Inflammatory macrophage (primary cell): ENCODE measurements around the gene CIAO2B.
"Not testable (repeated sequence)": the region's sequence is repeated elsewhere in the genome, so short reads cannot be mapped to it uniquely, and the experiment has no call there.

Source experiments
- DNase-seq, 2 donors: peaks; one replicate each; pipeline ENCODE4 v3.0.0-alpha.2; 2020 to 2022
- total RNA-seq, 18 experiments: gene quantifications; one replicate each; lab custom pipeline; 2026; ENCODE audit warnings: mixed read lengths in 6 of 18, inconsistent platforms in 2 of 18; lab: John Stamatoyannopoulos, UW

CIAO2B gene
- total RNA-seq, result 20.0 to 36.5 (median 28.8) reads per million in 18 experiments

- DNase-seq, result peak; percentile 90
These were observed at the start of gene CIAO2B for GRCh38 chr16:66934138-66934838. Gene CIAO2B (minus strand): TSS chr16:66934402. CDS start chr16:66934364, 38 bp downstream.

- no peak for DNase-seq
These were observed 48.8 kb upstream of the CIAO2B start for GRCh38 chr16:66983033-66983432.

- peak; percentile 83 to 91 for DNase-seq
These were observed 45.0 kb upstream of the CIAO2B start for GRCh38 chr16:66979011-66979717.

- peak; percentile 87 to 88 for DNase-seq
These were observed 43.3 kb upstream of the CIAO2B start for GRCh38 chr16:66977341-66978113.

- DNase-seq, result no peak
These were observed 42.5 kb upstream of the CIAO2B start for GRCh38 chr16:66976746-66977145.

GRCh38 chr16:66975302-66975893, 41.2 kb upstream of the CIAO2B start:
- DNase-seq, result no peak

- DNase-seq, result peak in 1 of 2 donors; percentile 10
These were observed 40.7 kb upstream of the CIAO2B start for GRCh38 chr16:66974932-66975246.

- not testable (repeated sequence) for DNase-seq
These were observed 40.1 kb upstream of the CIAO2B start for GRCh38 chr16:66974156-66974931.

GRCh38 chr16:66973716-66974115, 39.5 kb upstream of the CIAO2B start:
- no peak for DNase-seq

- no peak for DNase-seq
These were observed 38.8 kb upstream of the CIAO2B start for GRCh38 chr16:66972983-66973382.

GRCh38 chr16:66970775-66971720, 36.8 kb upstream of the CIAO2B start:
- DNase-seq, result no peak

GRCh38 chr16:66968847-66969246, 34.6 kb upstream of the CIAO2B start:
- DNase-seq, result no peak

- no peak for DNase-seq
These were observed 29.8 kb upstream of the CIAO2B start for GRCh38 chr16:66964049-66964448.

GRCh38 chr16:66961914-66962313, 27.7 kb upstream of the CIAO2B start:
- DNase-seq, result no peak

- DNase-seq, result peak; percentile 70 to 77
These were observed 27.0 kb upstream of the CIAO2B start, which contains the start of gene CES3 for GRCh38 chr16:66961065-66961744. Gene CES3 (plus strand): TSS chr16:66961266. CDS start chr16:66961308, 42 bp downstream.

- no peak for DNase-seq
These were observed 26.1 kb upstream of the CIAO2B start for GRCh38 chr16:66960270-66960669.

- DNase-seq, result peak; percentile 72 to 91
These were observed 25.5 kb upstream of the CIAO2B start for GRCh38 chr16:66959704-66960161.

- DNase-seq, result no peak
These were observed 24.9 kb upstream of the CIAO2B start for GRCh38 chr16:66958857-66959703.

- DNase-seq, result not testable (repeated sequence)
These were observed 21.9 kb upstream of the CIAO2B start for GRCh38 chr16:66956154-66956457.
